Mesendoderm (in vitro differentiated cells): ENCODE results near the gene KIT.
"Not testable (repeated sequence)": the region's sequence is repeated elsewhere in the genome, so short reads cannot be mapped to it uniquely, and the experiment has no call there.

Experiments used
- DNase-seq: peaks from one replicate; pipeline ENCODE4 v3.0.0; 2013
- H2AK5ac ChIP-seq: 2 replicates; pipeline ENCODE4 v1.6.1; 2013; ENCODE audit warnings: low read length, inconsistent platforms
- H2BK120ac ChIP-seq: 2 replicates; pipeline ENCODE4 v1.6.1; 2013; ENCODE audit warnings: low read depth, mild to moderate bottlenecking, low read length, moderate library complexity, mixed read lengths
- H2BK15ac ChIP-seq: replicated peaks from 2 replicates; pipeline ENCODE4 v1.6.1; 2013; ENCODE audit warnings: low read depth, mild to moderate bottlenecking, moderate library complexity
- H2BK5ac ChIP-seq: 2 replicates; pipeline ENCODE4 v1.6.1; 2013; ENCODE audit warnings: low read length, inconsistent platforms
- H3K18ac ChIP-seq: 2 replicates; pipeline ENCODE4 v1.6.1; 2013; ENCODE audit warnings: mild to moderate bottlenecking, low read length, mixed read lengths
- H3K23ac ChIP-seq: one replicate; pipeline ENCODE4 v1.6.1; 2013; ENCODE audit warnings: low read length
- H3K27ac ChIP-seq: 2 replicates; pipeline ENCODE4 v1.5.1; 2013; ENCODE audit warnings: low read depth, mild to moderate bottlenecking, inconsistent platforms, low read length, moderate library complexity
- H3K27me3 ChIP-seq: 2 replicates; pipeline ENCODE4 v1.6.1; 2013; ENCODE audit warnings: low read length, control low read depth, mild to moderate bottlenecking, inconsistent platforms; ENCODE audit not compliant: insufficient read depth, poor library complexity
- H3K36me3 ChIP-seq: 2 replicates; pipeline ENCODE4 v1.6.1; 2013; ENCODE audit warnings: low read length, inconsistent platforms; ENCODE audit not compliant: control insufficient read depth, insufficient read depth
- H3K4ac ChIP-seq: one replicate; pipeline ENCODE4 v1.6.1; 2013; ENCODE audit warnings: low read depth, mild to moderate bottlenecking, low read length, moderate library complexity
- H3K4me1 ChIP-seq: 2 replicates; pipeline ENCODE4 v1.6.1; 2013; ENCODE audit warnings: low read depth, low read length, inconsistent platforms; ENCODE audit not compliant: control insufficient read depth
- H3K4me2 ChIP-seq: 2 replicates; pipeline ENCODE4 v1.6.1; 2013; ENCODE audit warnings: low read length
- H3K4me3 ChIP-seq: 2 replicates; pipeline ENCODE4 v1.5.1; 2013; ENCODE audit warnings: mild to moderate bottlenecking, low read length
- H3K56ac ChIP-seq: one replicate; pipeline ENCODE4 v1.6.1; 2013; ENCODE audit warnings: low read length
- H3K79me1 ChIP-seq: 2 replicates; pipeline ENCODE4 v1.6.1; 2013; ENCODE audit warnings: low read length, inconsistent platforms
- H3K79me2 ChIP-seq: 2 replicates; pipeline ENCODE4 v1.6.1; 2013; ENCODE audit warnings: mild to moderate bottlenecking, low read length; ENCODE audit not compliant: control insufficient read depth, insufficient read depth
- H3K9ac ChIP-seq: 2 replicates; pipeline ENCODE4 v1.6.1; 2013; ENCODE audit warnings: low read length, inconsistent platforms
- H4K5ac ChIP-seq: one replicate; pipeline ENCODE4 v1.6.1; 2013; ENCODE audit warnings: low read length
- H4K8ac ChIP-seq: one replicate; pipeline ENCODE4 v1.6.1; 2013; ENCODE audit warnings: low read depth, mild to moderate bottlenecking, control low read depth, low read length, moderate library complexity
- WGBS: extraction: QIAGEN DNeasy Blood & Tissue Kit; methylation state at CpG from one replicate; pipeline ENCODE4 v1.1.7; 2013; ENCODE audit warnings: low lambda C conversion rate, missing lambda C conversion rate; ENCODE audit not compliant: insufficient coverage; ENCODE audit errors: extremely low coverage; 5-methylcytosine and 5-hydroxymethylcytosine counted together

The KIT gene

DNA sequence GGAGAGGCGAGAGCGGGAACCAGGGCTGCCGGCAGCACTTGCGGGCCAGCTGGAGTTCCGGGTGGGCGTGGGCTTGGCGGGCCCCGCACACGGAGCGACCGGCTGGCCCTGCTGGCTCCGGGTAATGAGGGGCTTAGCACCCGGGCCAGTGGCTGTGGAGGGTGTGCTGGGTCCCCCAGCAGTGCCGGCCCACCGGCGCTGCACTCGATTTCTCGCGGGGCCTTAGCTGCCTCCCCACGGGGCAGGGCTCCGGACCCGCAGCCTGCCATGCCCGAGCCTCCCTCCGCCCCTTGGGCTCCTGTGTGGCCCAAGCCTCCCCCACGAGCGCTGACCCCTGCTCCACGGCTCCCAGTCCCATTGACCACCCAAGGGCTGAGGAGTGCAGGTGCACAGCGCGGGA is 25.2 kb upstream of the KIT start:
- no peak for DNase-seq
- Histone ChIP-seq H2BK15ac (no peak overlapping the region), H3K27me3 (no peaks in the 10 kb centered on the region), H3K23ac (no peak overlapping the region), H3K4ac (no peak overlapping the region), H2AK5ac (no peak overlapping the region), H3K4me1 (no peaks in the 10 kb centered on the region), H3K79me1 (no peaks in the 10 kb centered on the region), H4K8ac (no peak overlapping the region), H3K4me2 (no peak overlapping the region), H3K9ac (no peak overlapping the region), H2BK120ac (no peak overlapping the region), H3K18ac (no peak overlapping the region), H3K56ac (no peak overlapping the region), H3K79me2 (no peaks in the 10 kb centered on the region), H3K27ac (no peak overlapping the region), H3K36me3 (no peaks in the 10 kb centered on the region), H3K4me3 (no peak overlapping the region), H2BK5ac (no peak overlapping the region), H4K5ac (no peak overlapping the region)
- no CpG with 5 or more reads among the region's 29 CpGs for WGBS

DNA sequence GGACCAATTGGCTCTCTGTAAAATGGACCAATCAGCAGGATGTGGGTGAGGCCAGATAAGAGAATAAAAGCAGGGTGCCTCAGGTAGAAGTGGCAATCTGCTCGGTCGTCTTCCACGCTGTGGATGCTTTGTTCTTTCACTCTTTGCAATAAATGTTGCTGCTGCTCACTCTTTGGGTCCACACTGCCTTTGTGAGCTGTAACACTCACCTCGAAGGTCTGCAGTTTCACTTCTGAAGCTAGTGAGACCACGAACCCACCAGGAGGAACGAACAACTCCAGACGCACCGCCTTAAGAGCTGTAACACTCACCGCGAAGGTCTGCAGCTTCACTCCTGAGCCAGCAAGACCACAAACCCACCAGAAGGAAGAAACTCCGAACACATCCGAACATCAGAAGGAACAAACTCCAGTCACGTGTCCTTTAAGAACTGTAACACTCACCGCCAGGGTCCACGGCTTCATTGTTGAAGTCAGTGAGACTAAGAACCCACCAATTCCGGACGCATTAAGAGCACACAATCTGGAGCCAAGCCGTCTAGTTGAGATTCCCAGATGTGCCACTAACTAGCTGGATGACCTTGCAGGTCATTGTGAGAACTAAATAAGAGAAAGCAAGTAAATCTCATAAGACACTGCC is 24.5 kb upstream of the KIT start:
- H3K4ac ChIP-seq, DNase-seq, H3K27ac ChIP-seq, H2AK5ac ChIP-seq, H3K4me2 ChIP-seq, H3K79me1 ChIP-seq, H4K8ac ChIP-seq, H3K9ac ChIP-seq, H3K36me3 ChIP-seq, H3K4me1 ChIP-seq, H3K56ac ChIP-seq, H2BK5ac ChIP-seq, H3K18ac ChIP-seq, H3K79me2 ChIP-seq, H4K5ac ChIP-seq, H3K27me3 ChIP-seq, H3K23ac ChIP-seq, H3K4me3 ChIP-seq, H2BK120ac ChIP-seq, H2BK15ac ChIP-seq: not testable (repeated sequence)
- no CpG with 5 or more reads among the region's 18 CpGs for WGBS

DNA sequence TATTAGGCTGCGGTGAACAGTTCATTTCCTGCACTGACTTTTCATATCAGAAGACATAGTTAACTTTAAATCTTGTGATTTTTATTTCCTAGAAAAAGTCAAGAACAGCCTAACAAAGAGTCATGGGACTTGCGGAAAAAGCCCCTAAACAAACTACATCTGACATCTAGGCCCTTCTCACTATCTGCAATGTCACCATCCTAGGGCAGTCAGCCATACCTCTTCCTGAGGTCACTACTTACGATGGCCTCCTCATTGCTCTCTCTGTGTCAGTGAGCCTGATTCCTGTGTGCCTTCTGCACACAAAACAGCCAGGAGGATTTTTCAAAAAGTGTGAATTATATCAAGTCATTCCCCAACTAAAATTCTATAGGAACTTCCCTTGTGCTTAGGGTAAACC is 22.4 kb upstream of the KIT start:
- Histone ChIP-seq H2BK15ac (no peak overlapping the region), H2AK5ac (no peak overlapping the region), H3K56ac (no peak overlapping the region), H4K8ac (no peak overlapping the region), H3K36me3 (no peaks in the 10 kb centered on the region), H3K4ac (no peak overlapping the region), H3K18ac (no peak overlapping the region), H3K27ac (no peak overlapping the region), H3K79me2 (no peaks in the 10 kb centered on the region), H3K4me1 (no peaks in the 10 kb centered on the region), H3K4me2 (no peak overlapping the region), H3K4me3 (no peak overlapping the region), H3K23ac (no peak overlapping the region), H3K27me3 (no peaks in the 10 kb centered on the region), H3K79me1 (no peaks in the 10 kb centered on the region), H2BK120ac (no peak overlapping the region), H2BK5ac (no peak overlapping the region), H4K5ac (no peak overlapping the region), H3K9ac (no peak overlapping the region)
- WGBS: no CpG with 5 or more reads among the region's 3 CpGs
- DNase-seq: no peak

DNA sequence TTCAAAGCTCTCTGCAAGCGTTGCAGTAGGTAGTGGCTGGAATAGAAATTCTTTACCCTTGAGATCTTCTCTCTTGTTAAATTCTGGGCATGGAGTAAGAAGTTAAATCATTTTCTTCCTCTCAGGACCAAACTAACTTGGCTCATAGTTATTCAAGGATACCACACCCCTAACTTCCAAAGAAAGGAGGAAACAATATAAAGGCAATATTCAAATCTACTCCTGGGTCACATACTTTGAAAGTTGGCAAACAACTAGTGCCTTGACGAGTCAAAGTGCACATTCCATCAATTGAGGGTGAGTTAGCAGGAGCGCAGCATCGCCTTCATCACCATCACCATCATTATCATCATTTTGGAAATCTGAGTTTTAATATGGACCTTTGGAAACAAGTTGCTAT is 20.4 kb upstream of the KIT start:
- Histone ChIP-seq H3K79me2 (no peaks in the 10 kb centered on the region), H3K27ac (no peak overlapping the region), H4K5ac (no peak overlapping the region), H2BK120ac (no peak overlapping the region), H3K23ac (no peak overlapping the region), H2BK15ac (no peak overlapping the region), H4K8ac (no peak overlapping the region), H3K27me3 (no peaks in the 10 kb centered on the region), H3K18ac (no peak overlapping the region), H3K4me1 (no peaks in the 10 kb centered on the region), H3K36me3 (no peaks in the 10 kb centered on the region), H3K4me3 (no peak overlapping the region), H2AK5ac (no peak overlapping the region), H3K4me2 (no peak overlapping the region), H3K4ac (no peak overlapping the region), H3K9ac (no peak overlapping the region), H2BK5ac (no peak overlapping the region), H3K56ac (no peak overlapping the region), H3K79me1 (no peaks in the 10 kb centered on the region)
- no CpG with 5 or more reads among the region's 4 CpGs for WGBS
- no peak for DNase-seq

DNA sequence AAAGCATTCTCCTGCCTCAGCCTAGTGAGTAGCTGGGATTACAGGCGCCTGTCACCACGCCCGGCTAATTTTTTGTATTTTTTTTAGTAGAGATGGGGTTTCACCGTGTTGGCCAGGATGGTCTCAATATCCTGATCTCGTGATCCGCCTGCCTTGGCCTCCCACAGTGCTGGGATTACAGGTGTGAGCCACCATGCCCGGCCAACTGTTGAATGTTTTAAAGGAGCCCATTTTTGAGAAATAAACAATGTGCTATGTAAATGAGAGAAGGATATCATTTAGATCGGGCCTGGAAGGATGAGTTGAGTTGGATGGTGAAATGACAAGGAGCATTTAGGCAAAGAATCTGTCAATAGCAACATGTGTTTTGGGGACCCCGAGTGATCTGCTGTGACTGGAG is 16.7 kb upstream of the KIT start:
- H3K4ac ChIP-seq, H4K5ac ChIP-seq, H2BK15ac ChIP-seq, H3K79me1 ChIP-seq, H3K27ac ChIP-seq, H3K18ac ChIP-seq, H4K8ac ChIP-seq, H2BK120ac ChIP-seq, H3K23ac ChIP-seq, H3K9ac ChIP-seq, H3K27me3 ChIP-seq, H3K79me2 ChIP-seq, H3K4me3 ChIP-seq, H2AK5ac ChIP-seq, H3K36me3 ChIP-seq, H3K4me2 ChIP-seq, H3K4me1 ChIP-seq, H2BK5ac ChIP-seq, DNase-seq, H3K56ac ChIP-seq: not testable (repeated sequence)
- no CpG with 5 or more reads among the region's 9 CpGs for WGBS

DNA sequence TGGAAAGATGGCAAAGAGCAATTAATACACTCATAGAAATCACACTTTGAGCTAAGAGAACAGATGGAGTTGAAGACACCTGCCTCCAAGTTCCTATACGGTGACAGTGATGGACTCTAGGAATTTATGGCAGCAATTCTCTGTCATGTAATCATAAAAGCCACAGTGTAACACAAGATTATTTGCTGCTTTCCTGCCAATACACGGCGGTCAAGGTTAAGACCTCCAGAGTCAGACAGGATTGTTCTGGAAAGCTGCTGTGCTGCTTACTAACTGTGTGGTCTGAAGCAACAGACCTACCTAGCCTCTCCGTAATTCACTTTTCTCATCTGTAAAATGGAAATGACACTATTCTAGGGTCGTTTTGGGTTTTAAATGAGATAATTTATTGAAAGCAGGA is 14.6 kb upstream of the KIT start:
- no peak overlapping the region for H3K4ac ChIP-seq
- no peak overlapping the region for H3K18ac ChIP-seq
- no peaks in the 10 kb centered on the region for H3K4me1 ChIP-seq
- no peak overlapping the region for H3K56ac ChIP-seq
- H3K9ac ChIP-seq: no peak overlapping the region
- H3K23ac ChIP-seq: no peak overlapping the region
- no peak overlapping the region for H4K8ac ChIP-seq
- no peaks in the 10 kb centered on the region for H3K36me3 ChIP-seq
- H2BK120ac ChIP-seq: no peak overlapping the region
- no peak overlapping the region for H3K4me2 ChIP-seq
- H3K27ac ChIP-seq: no peak overlapping the region
- H2BK15ac ChIP-seq: no peak overlapping the region
- H2BK5ac ChIP-seq: no peak overlapping the region
- no peaks in the 10 kb centered on the region for H3K27me3 ChIP-seq
- H4K5ac ChIP-seq: no peak overlapping the region
- no peaks in the 10 kb centered on the region for H3K79me1 ChIP-seq
- no CpG with 5 or more reads among the region's 5 CpGs for WGBS
- DNase-seq: no peak
- no peak overlapping the region for H3K4me3 ChIP-seq
- no peaks in the 10 kb centered on the region for H3K79me2 ChIP-seq
- H2AK5ac ChIP-seq: no peak overlapping the region
